K562 (cell line): Measurements from ENCODE around the gene FMNL1. TPM values are rescaled to one million over a fixed set of nuclear protein-coding genes. Genes with fewer than 3 reads are reported as not detected.
A peak's percentile ranks its signal among the peaks of the same experiment; 100 is the strongest.

ENCODE experiments used
- BMI1 ChIP-seq: fragments of 150-350 bp; IDR thresholded peaks from 2 replicates; pipeline ENCODE4 v1.6.1; 2014; ENCODE audit warnings: low read length
- C11orf30 ChIP-seq: fragments of 450-650 bp; IDR thresholded peaks from 2 replicates; pipeline ENCODE4 v1.6.1; 2016; ENCODE audit warnings: low read depth, mild to moderate bottlenecking
- CBX5 ChIP-seq: IDR thresholded peaks from 2 replicates; pipeline ENCODE4 v1.6.1; 2014; ENCODE audit warnings: low read depth, borderline replicate concordance
- CREB3L1 ChIP-seq: fragments of 450-650 bp; IDR thresholded peaks from 2 replicates; pipeline ENCODE4 v1.6.1; 2014; ENCODE audit warnings: low read depth, mild to moderate bottlenecking, moderate library complexity, borderline replicate concordance
- CREBBP ChIP-seq: IDR thresholded peaks from one replicate; pipeline ENCODE4 v1.6.1; 2012; ENCODE audit warnings: low read depth, mild to moderate bottlenecking, control low read depth, inconsistent platforms, low read length
- DMBX1 ChIP-seq: fragments of 250-450 bp; sonication (Bioruptor Pico); IDR thresholded peaks from 2 replicates; pipeline ENCODE4 v1.8.0; 2022; ENCODE audit warnings: inconsistent platforms, mild to moderate bottlenecking, moderate library complexity, borderline replicate concordance
- EGR1 ChIP-seq: fragments of 450-650 bp; conservative IDR thresholded peaks from 2 replicates; pipeline ENCODE4 v1.6.1; 2017; ENCODE audit warnings: mild to moderate bottlenecking
- FOXK1 ChIP-seq: sonication (generic); formaldehyde crosslinking; IDR thresholded peaks from 2 replicates; pipeline ENCODE4 v1.8.0; 2022; ENCODE audit warnings: missing genetic modification reagents, mild to moderate bottlenecking, borderline replicate concordance
- GTF3C2 ChIP-seq: IDR thresholded peaks from 3 replicates; pipeline ENCODE4 v1.6.1; 2011; ENCODE audit warnings: borderline replicate concordance, mild to moderate bottlenecking, moderate library complexity; ENCODE audit not compliant: insufficient read length; ENCODE audit errors: extremely low read depth
- HCFC1 ChIP-seq: IDR thresholded peaks from 2 replicates; pipeline ENCODE4 v1.6.1; 2012; ENCODE audit warnings: low read depth, low read length, improper control_type of control experiment
- NR0B1 ChIP-seq: fragments of 450-650 bp; IDR thresholded peaks from one replicate; pipeline ENCODE4 v1.6.1; 2018; ENCODE audit warnings: mild to moderate bottlenecking, moderate library complexity; ENCODE audit not compliant: partially characterized antibody
- OTX1 ChIP-seq: fragments of 450-650 bp; formaldehyde crosslinking; IDR thresholded peaks from 2 replicates; pipeline ENCODE4 v1.4.0; 2022; ENCODE audit warnings: mild to moderate bottlenecking
- POLR3A ChIP-seq: IDR thresholded peaks from 2 replicates; pipeline ENCODE4 v1.6.1; 2011; ENCODE audit warnings: borderline replicate concordance, mild to moderate bottlenecking, moderate library complexity; ENCODE audit not compliant: insufficient read length, insufficient read depth; ENCODE audit errors: extremely low read depth
- SMAD2 ChIP-seq: fragments of 150-350 bp; IDR thresholded peaks from 2 replicates; pipeline ENCODE4 v1.6.1; 2014; ENCODE audit warnings: low read depth, mild to moderate bottlenecking, low read length
- SRSF7 ChIP-seq: fragments of 200-400 bp; formaldehyde crosslinking; optimal IDR thresholded peaks from 2 replicates; pipeline ENCODE3; 2017; ENCODE audit warnings: mild to moderate bottlenecking, low read depth, low read length
- TCF7 ChIP-seq: sonication (generic); IDR thresholded peaks from 2 replicates; pipeline ENCODE4 v1.6.1; 2016; ENCODE audit warnings: antibody characterized with exemption, borderline replicate concordance
- ZBTB1 ChIP-seq: sonication (generic); formaldehyde crosslinking; IDR thresholded peaks from 2 replicates; pipeline ENCODE4 v1.8.1; 2023; ENCODE audit warnings: missing genetic modification reagents, low read depth, mild to moderate bottlenecking, borderline replicate concordance
- ZC3H8 ChIP-seq: fragments of 450-650 bp; IDR thresholded peaks from 2 replicates; pipeline ENCODE4 v1.6.1; 2017
- ZNF12 ChIP-seq: sonication (generic); formaldehyde crosslinking; IDR thresholded peaks from 2 replicates; pipeline ENCODE4 v1.4.0; 2020; ENCODE audit warnings: mild to moderate bottlenecking, missing genetic modification reagents
- ZNF384 ChIP-seq: IDR thresholded peaks from 2 replicates; pipeline ENCODE4 v1.6.1; 2012; ENCODE audit warnings: low read depth, low read length, improper control_type of control experiment
- ZNF639 ChIP-seq, 2 experiments: fragments of 200-800 bp in 1 of 2; sonication (Bioruptor generic) in 1 of 2; sonication (generic) in 1 of 2; formaldehyde crosslinking in 1 of 2; IDR thresholded peaks in 1 of 2; conservative IDR thresholded peaks in 1 of 2; 2 replicates each; pipeline versions ENCODE4 v1.5.0 to v1.6.1; 2016 to 2020; ENCODE audit warnings: missing compliant biosample characterization in 1 of 2, missing genetic modification characterization in 1 of 2, missing genetic modification reagents in 1 of 2
- polyA plus RNA-seq, 8 experiments: library from polyadenylated mRNA; depleted of rRNA in 4 of 8; stranded (reverse) in 5 of 8; unstranded in 3 of 8; fragments of >200 nt; fragmentation: Nextera tagmentation in 2 of 8; fragmentation: Illumina TruSeq in 1 of 8; extraction: Ambion mirVana in 2 of 8; extraction: Trizol in 1 of 8; gene quantifications; 2 replicates each; pipeline versions ENCODE4 v1.2.1 to v1.2.3, GENCODE V29; 2011 to 2014; ENCODE audit warnings: inconsistent platforms in 1 of 8, missing spikeins in 1 of 8
- total RNA-seq, 7 experiments: library from RNA; depleted of rRNA in 6 of 7; stranded (reverse); fragments of >200 nt in 6 of 7; fragmentation: Illumina TruSeq in 2 of 7; extraction: Trizol in 2 of 7; gene quantifications; 2 replicates each; pipeline versions ENCODE4 v1.2.1 to v1.2.3, GENCODE V29; 2011 to 2021; ENCODE audit warnings: low replicate concordance in 1 of 7

FMNL1 gene
- total and polyA plus RNA-seq, 9 of the 15 experiments (the other 6 are each of a cell fraction or from before 2014, with no cell fraction given): 0.70 to 36.6 (median 7.7) TPM

- TF ChIP-seq ZNF12 (CRISPR knock-in tag): 0 out of 2 replicates have a peak, but pooled peaks have one; percentile 36
- no peak for TF ChIP-seq ZC3H8
- TF ChIP-seq HCFC1: no peak
- TF ChIP-seq GTF3C2: no peak
- no peak for TF ChIP-seq BMI1
- no peak for TF ChIP-seq OTX1 (CRISPR knock-in tag)
- TF ChIP-seq EGR1: peak; percentile 81
- no peak for TF ChIP-seq C11orf30
- TF ChIP-seq ZBTB1: 0 out of 2 replicates have a peak, but pooled peaks have one; percentile 9
- no peak for TF ChIP-seq NR0B1
- TF ChIP-seq ZNF639 (CRISPR knock-in tag; conservative IDR thresholded peaks at IDR 0.05 in 1 of 2, IDR thresholded peaks at IDR 0.05 in 1 of 2): no peak
- TF ChIP-seq CBX5: no peak
- no peak for TF ChIP-seq TCF7
- TF ChIP-seq CREB3L1: peak; percentile 50
- no peak for TF ChIP-seq POLR3A
- no peak for TF ChIP-seq SRSF7
- TF ChIP-seq CREBBP: no peak
- no peak for TF ChIP-seq SMAD2
- TF ChIP-seq ZNF384: no peak
- no peak for TF ChIP-seq DMBX1 (CRISPR knock-in tag)
- no peak for TF ChIP-seq FOXK1
Observed at GRCh38 chr17:45248132-45248957, 26.7 kb downstream of the FMNL1 start (continued).
